Measurements from ENCODE around the gene THEM4.

THEM4 gene

DNA sequence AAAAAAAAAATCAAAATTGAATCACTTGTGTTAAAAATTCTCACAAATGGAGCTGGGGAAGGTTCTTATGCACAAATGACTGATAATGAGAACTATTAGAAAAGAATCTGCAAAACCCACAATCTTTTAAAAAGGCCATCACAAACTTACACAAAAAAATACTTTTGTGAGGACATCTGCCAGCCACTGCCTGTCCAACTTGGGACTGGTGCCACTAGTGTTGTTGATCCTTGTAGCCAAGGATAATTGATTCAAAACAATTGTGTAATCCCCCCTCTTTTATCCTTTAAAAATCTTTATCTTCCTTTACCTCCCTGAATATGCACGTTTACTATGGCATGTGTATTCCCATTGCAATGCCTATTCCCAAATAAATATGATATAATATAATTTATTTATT is 39.2 kb upstream of the THEM4 start:
- TF ChIP-seq CTCF (IDR thresholded peaks at IDR 0.05; ENCODE audit: low read length, missing control alignments), result no peak
- no peak overlapping the region for H3K4me3 ChIP-seq (replicated peaks; ENCODE audit: low read depth, low read length)
- no peak for DNase-seq (ENCODE audit: low read depth)

- DNase-seq (ENCODE audit: low read depth), result no peak
- no peak overlapping the region for H3K4me3 ChIP-seq (replicated peaks; ENCODE audit: low read depth, low read length)
Measured at GRCh38 chr1:151947140-151947539, 37.8 kb upstream of the THEM4 start.

DNA sequence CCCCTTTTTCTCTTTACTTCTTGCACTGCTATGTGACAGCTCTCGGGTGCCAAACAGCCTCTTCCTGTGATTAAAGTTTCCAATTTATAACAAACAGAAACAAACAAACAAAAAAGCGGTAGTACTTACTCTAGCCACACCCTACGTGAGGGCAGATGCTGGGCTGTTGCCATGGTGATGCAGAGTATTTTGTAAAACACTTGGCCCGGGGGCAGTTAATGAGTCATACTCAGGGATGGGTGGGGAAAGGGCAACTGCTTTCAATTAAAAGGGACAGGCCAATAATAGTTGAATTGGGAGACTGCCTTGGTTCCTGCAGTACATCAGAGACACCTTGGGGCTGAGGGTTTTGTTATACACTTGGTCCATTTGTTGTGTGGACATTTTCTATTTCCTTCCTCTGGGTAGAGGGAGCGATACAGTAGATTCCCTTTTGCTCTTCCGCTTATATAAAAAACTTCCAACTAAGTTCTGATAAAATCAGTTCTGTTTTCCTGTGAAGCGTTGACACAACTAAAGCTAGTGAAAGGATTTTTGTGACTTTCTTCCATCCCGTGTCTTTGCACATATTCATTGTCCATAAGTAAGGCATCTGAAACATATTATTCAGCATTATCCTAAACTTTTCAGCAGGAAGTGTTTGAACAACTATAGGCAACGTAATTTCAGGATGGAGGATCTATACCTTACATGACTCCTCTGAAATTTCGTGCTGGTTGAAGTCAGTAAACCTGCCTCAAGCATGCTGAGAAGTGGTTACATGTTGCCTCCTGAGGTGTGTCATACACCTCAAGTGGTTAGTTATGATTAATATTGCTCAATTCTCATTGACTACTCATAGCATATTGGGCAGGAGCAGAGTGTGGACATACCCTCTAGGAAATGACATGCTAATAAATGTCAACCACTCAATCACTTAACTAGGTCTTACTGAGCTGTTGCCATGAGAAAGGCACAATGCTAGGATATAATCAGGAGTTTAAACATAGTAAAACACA is 36.7 kb upstream of the THEM4 start:
- DNase-seq (ENCODE audit: low read depth), result peak; percentile 98
- H3K4me3 ChIP-seq (replicated peaks; ENCODE audit: low read depth, low read length), result no peak overlapping the region
- TF ChIP-seq CTCF (IDR thresholded peaks at IDR 0.05; ENCODE audit: low read length, missing control alignments), result no peak

More at GRCh38 chr1:151947140-151947539, 37.8 kb upstream of the THEM4 start:
- TF ChIP-seq CTCF (IDR thresholded peaks at IDR 0.05; ENCODE audit: low read length, missing control alignments), result no peak

GRCh38 chr1:151944857-151945575 is 35.7 kb upstream of the THEM4 start:
- no peak overlapping the region for H3K4me3 ChIP-seq (replicated peaks; ENCODE audit: low read depth, low read length)
- DNase-seq (ENCODE audit: low read depth), result no peak
- no peak for TF ChIP-seq CTCF (IDR thresholded peaks at IDR 0.05; ENCODE audit: low read length, missing control alignments)

DNA sequence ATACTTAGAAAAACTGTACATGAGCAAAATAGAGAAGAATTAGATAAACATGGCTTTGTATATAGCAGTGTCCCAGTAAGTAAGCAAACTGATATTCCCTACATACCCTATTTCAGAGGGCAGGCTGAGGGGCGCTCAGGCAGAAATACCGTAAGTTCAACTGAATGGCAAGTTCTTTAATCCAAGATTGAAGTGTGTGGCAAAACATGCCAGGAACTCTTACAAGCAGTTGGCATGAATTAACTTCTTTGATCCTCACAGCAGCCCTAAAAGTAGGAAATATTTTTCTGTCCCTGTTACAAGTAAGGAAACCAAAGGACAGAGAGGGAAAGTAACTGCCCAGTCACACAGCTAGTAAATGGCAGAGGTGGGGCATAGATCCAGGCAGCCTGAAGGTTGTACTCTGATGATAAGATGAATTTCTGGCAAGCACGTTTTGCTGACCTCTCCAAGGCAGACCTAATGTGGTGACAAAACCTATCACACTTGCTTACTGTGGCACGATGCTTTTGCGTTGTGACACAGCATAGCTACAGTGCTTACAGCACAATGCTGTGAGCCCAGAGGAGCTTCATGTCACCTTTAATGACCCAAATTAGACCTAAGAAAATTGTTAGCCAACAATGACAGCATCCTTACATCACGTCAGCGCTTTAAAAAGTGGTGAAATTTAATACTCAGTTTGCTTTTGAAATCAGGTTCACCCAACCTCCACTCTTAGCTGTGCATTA is 35.0 kb upstream of the THEM4 start:
- H3K4me3 ChIP-seq (replicated peaks; ENCODE audit: low read depth, low read length), result no peak overlapping the region
- no peak for TF ChIP-seq CTCF (IDR thresholded peaks at IDR 0.05; ENCODE audit: low read length, missing control alignments)
- DNase-seq (ENCODE audit: low read depth), result peak; percentile 20

GRCh38 chr1:151943591-151943990 is 34.3 kb upstream of the THEM4 start:
- TF ChIP-seq CTCF (IDR thresholded peaks at IDR 0.05; ENCODE audit: low read length, missing control alignments), result no peak
- no peak for DNase-seq (ENCODE audit: low read depth)
- H3K4me3 ChIP-seq (replicated peaks; ENCODE audit: low read depth, low read length), result no peak overlapping the region

All from fibroblast of pulmonary artery (primary cell).